DMS53 (cell line): ENCODE measurements around the gene MYO5A.
"Not testable (repeated sequence)": the region's sequence is repeated elsewhere in the genome, so short reads cannot be mapped to it uniquely, and the experiment has no call there.

Experiments used
- DNase-seq: peaks from one replicate; lab custom pipeline; 2025; lab: John Stamatoyannopoulos, UW

Gene MYO5A

GRCh38 chr15:52540374-52541012 is 11.8 kb upstream of the MYO5A start:
- no peak for DNase-seq

GRCh38 chr15:52537459-52537858 is 8.8 kb upstream of the MYO5A start:
- DNase-seq, result no peak

- DNase-seq, result no peak
These were observed 3.7 kb upstream of the MYO5A start for GRCh38 chr15:52532427-52532826.

- DNase-seq, result no peak
These were observed 1.3 kb upstream of the MYO5A start for GRCh38 chr15:52529940-52530339.

- DNase-seq, result peak; percentile 48
These were observed 753 bp upstream of the MYO5A start for GRCh38 chr15:52529341-52529924.

- peak; percentile 49 for DNase-seq
These were observed 643 bp downstream of the MYO5A start for GRCh38 chr15:52527911-52528563.

- no peak for DNase-seq
These were observed 1.3 kb downstream of the MYO5A start for GRCh38 chr15:52527196-52527910.

- DNase-seq, result no peak
These were observed 4.2 kb downstream of the MYO5A start for GRCh38 chr15:52524223-52525136.

GRCh38 chr15:52523647-52524046 is 5.0 kb downstream of the MYO5A start:
- DNase-seq, result no peak

- DNase-seq, result peak; percentile 11
These were observed 5.5 kb downstream of the MYO5A start for GRCh38 chr15:52523192-52523591.

GRCh38 chr15:52521682-52522081 is 7.0 kb downstream of the MYO5A start:
- DNase-seq, result no peak

- DNase-seq, result no peak
These were observed 8.3 kb downstream of the MYO5A start for GRCh38 chr15:52520421-52520820.

- DNase-seq, result no peak
These were observed 10.0 kb downstream of the MYO5A start for GRCh38 chr15:52518487-52519371.

GRCh38 chr15:52517014-52517413 is 11.7 kb downstream of the MYO5A start:
- no peak for DNase-seq

- no peak for DNase-seq
These were observed 13.3 kb downstream of the MYO5A start for GRCh38 chr15:52515343-52515742.

GRCh38 chr15:52514482-52514881 is 14.2 kb downstream of the MYO5A start:
- DNase-seq, result no peak

- DNase-seq, result not testable (repeated sequence)
These were observed 15.8 kb downstream of the MYO5A start for GRCh38 chr15:52512869-52513268.

GRCh38 chr15:52511084-52511483 is 17.6 kb downstream of the MYO5A start:
- DNase-seq, result no peak

- no peak for DNase-seq
These were observed 19.0 kb downstream of the MYO5A start for GRCh38 chr15:52509500-52510245.

GRCh38 chr15:52506549-52506948 is 22.1 kb downstream of the MYO5A start:
- DNase-seq, result no peak
